Measurements from ENCODE around the gene SPEM3. TPM values are rescaled to one million over a fixed set of nuclear protein-coding genes. Genes with fewer than 3 reads are reported as not detected.

The SPEM3 gene
- total RNA-seq, 2 experiments from 2014 or later = not detected

- Mint-ChIP-seq H3K27me3 (peaks cover 12% of the 10 kb centered on the region), H3K36me3 (ENCODE audit: low read depth) (peaks cover 3% of the 10 kb centered on the region), H3K4me3 (peak overlapping the region; percentile 58), H3K9me3 (no peaks in the 10 kb centered on the region), H3K4me1 (peaks cover 26% of the 10 kb centered on the region), H3K27ac (no peak overlapping the region)
- no peak for DNase-seq
- ChIA-PET POLR2A (no interaction called here), CTCF (no interaction called here)
These were observed 22.3 kb upstream of the SPEM3 start for GRCh38 chr17:7406235-7406825.

GRCh38 chr17:7407082-7407481, 21.6 kb upstream of the SPEM3 start:
- Mint-ChIP-seq H3K9me3 (no peaks in the 10 kb centered on the region), H3K36me3 (ENCODE audit: low read depth) (no peaks in the 10 kb centered on the region), H3K27me3 (peaks cover 12% of the 10 kb centered on the region), H3K4me3 (no peak overlapping the region), H3K4me1 (peaks cover 22% of the 10 kb centered on the region), H3K27ac (no peak overlapping the region)
- POLR2A ChIA-PET = no interaction called here
- CTCF ChIA-PET = no interaction called here
- DNase-seq = no peak

DNA sequence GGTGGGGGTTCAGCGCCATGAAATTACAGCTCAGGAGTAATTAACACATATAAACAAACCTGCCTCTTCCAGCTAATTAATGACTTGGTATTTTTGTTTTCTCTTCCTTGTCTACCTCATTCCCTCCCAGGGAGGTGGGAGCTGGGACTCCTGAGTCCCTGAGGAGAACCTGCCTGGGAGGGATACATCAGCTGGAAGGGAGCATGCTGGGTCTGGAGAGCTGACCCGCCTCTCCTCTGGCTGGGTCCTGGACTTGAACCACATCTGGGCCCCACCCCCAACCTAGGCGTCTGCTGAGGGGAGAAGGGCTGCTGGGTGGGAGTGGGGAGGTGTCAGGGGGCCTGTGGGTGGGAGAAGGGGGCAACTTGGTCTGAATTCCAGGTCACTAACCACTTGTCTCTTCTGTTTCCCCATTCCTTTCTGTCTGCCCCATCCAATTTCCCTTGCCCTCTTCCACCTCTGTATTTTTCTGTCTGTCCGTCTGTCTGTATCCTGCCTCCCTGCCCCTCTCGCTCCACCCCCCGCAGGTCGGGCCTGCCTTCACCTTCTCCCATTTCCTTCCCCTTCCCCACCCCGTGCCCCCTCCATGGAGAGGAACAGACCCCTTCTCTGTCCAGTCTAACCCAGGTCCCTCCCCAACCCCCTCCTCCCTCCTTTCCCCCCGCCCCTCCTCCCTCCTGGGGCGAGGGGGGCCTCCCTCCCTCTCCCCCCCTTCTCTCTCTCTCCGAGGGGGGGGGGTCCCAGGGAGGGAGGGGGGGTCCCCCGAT, 21.0 kb upstream of the SPEM3 start, which contains the start of gene NLGN2:
Gene NLGN2, plus strand, starts transcription at position 361 of the 767 bp plus-strand sequence. CDS start 411 bp downstream, outside the sequence.
- Mint-ChIP-seq H3K36me3 (ENCODE audit: low read depth) (no peaks in the 10 kb centered on the region), H3K4me1 (peaks cover 22% of the 10 kb centered on the region), H3K27me3 (peaks cover 12% of the 10 kb centered on the region), H3K9me3 (no peaks in the 10 kb centered on the region), H3K4me3 (no peak within 1 kb of the TSS), H3K27ac (no peak within 1 kb of the TSS)
- CTCF ChIA-PET = no interaction called here
- DNase-seq = no peak
- POLR2A ChIA-PET = no interaction called here

DNA sequence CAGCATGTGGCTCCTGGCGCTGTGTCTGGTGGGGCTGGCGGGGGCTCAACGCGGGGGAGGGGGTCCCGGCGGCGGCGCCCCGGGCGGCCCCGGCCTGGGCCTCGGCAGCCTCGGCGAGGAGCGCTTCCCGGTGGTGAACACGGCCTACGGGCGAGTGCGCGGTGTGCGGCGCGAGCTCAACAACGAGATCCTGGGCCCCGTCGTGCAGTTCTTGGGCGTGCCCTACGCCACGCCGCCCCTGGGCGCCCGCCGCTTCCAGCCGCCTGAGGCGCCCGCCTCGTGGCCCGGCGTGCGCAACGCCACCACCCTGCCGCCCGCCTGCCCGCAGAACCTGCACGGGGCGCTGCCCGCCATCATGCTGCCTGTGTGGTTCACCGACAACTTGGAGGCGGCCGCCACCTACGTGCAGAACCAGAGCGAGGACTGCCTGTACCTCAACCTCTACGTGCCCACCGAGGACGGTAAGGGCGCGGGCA, 20.4 kb upstream of the SPEM3 start:
- Mint-ChIP-seq H3K27me3 (peaks cover 12% of the 10 kb centered on the region), H3K4me3 (no peak overlapping the region)
- POLR2A ChIA-PET = no interaction called here

DNA sequence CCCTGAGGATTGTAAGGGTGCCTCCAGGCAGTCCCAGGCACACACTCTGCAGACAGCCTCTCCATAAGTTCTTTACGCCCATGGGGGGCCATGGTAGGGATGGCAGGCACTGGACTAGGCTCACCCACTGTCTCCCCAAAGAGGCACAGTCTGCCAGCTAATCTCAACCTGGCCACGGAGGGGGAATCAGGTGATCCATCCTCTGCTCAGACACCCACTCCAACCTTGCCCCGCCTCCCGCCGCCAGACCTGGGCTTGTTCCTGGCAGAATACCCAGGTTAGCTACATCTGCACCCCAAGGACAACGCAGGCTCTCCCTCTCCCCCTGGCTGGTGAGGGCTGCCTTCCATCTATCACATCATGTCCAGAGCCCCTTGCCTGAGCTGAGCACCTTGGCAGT, 19.8 kb upstream of the SPEM3 start:
- no peak overlapping the region for H3K4me3 Mint-ChIP-seq
- ChIA-PET POLR2A (no interaction called here), CTCF (no interaction called here)
- H3K27ac Mint-ChIP-seq = no peak overlapping the region
- H3K27me3 Mint-ChIP-seq = peaks cover 12% of the 10 kb centered on the region
- no peaks in the 10 kb centered on the region for H3K9me3 Mint-ChIP-seq
- peaks cover 15% of the 10 kb centered on the region for H3K4me1 Mint-ChIP-seq
- H3K36me3 Mint-ChIP-seq (ENCODE audit: low read depth) = no peaks in the 10 kb centered on the region
- no peak for DNase-seq

More for the DNA sequence above, 20.4 kb upstream of the SPEM3 start:
- Mint-ChIP-seq H3K9me3 (no peaks in the 10 kb centered on the region), H3K4me1 (peaks cover 15% of the 10 kb centered on the region), H3K27ac (no peak overlapping the region), H3K36me3 (ENCODE audit: low read depth) (no peaks in the 10 kb centered on the region)
- DNase-seq = no peak
- CTCF ChIA-PET = no interaction called here

DNA sequence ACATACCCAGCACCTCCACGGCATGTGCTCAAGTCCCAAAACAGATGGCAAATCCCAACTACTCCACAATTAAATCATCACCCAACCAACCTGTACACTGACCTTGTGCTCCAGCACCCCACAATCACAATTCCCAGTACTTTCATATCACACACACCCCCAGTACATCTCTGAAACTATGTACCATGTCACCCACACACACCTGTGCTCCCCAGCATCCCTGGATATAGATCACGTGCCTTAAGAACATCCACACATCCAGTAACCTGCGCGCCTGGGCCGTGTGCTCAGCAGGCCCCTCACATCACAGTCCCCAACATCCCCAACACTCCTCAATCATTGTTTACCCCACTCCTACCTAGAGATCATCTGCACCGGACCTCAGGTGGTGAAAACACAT, 18.9 kb upstream of the SPEM3 start:
- Mint-ChIP-seq H3K9me3 (no peaks in the 10 kb centered on the region), H3K36me3 (ENCODE audit: low read depth) (no peaks in the 10 kb centered on the region), H3K4me3 (no peak overlapping the region), H3K27ac (no peak overlapping the region), H3K27me3 (peaks cover 11% of the 10 kb centered on the region), H3K4me1 (peaks cover 15% of the 10 kb centered on the region)
- no peak for DNase-seq
- ChIA-PET CTCF (no interaction called here), POLR2A (no interaction called here)

- ChIA-PET CTCF (no interaction called here), POLR2A (no interaction called here)
- Mint-ChIP-seq H3K4me1 (peaks cover 9% of the 10 kb centered on the region), H3K27ac (no peak overlapping the region), H3K9me3 (no peaks in the 10 kb centered on the region), H3K27me3 (peaks cover 7% of the 10 kb centered on the region), H3K4me3 (no peak overlapping the region), H3K36me3 (ENCODE audit: low read depth) (no peaks in the 10 kb centered on the region)
- no peak for DNase-seq
These were observed 17.8 kb upstream of the SPEM3 start for GRCh38 chr17:7410634-7411426.

- CTCF ChIA-PET = no interaction called here
These were observed 17.3 kb upstream of the SPEM3 start for GRCh38 chr17:7411427-7411750.

GRCh38 chr17:7413346-7413985, 15.2 kb upstream of the SPEM3 start:
- Mint-ChIP-seq H3K27me3 (no peaks in the 10 kb centered on the region), H3K4me3 (no peak overlapping the region), H3K4me1 (peaks cover 3% of the 10 kb centered on the region), H3K9me3 (no peaks in the 10 kb centered on the region), H3K36me3 (ENCODE audit: low read depth) (no peaks in the 10 kb centered on the region), H3K27ac (no peak overlapping the region)
- ChIA-PET POLR2A (no interaction called here), CTCF (interaction anchor here (0.5 to 1.6 kb wide), 3 partner anchors 12 to 147 kb away, joined by 3 to 6 read pairs (median 4); partner anchors contain the start of gene SPEM2)
- no peak for DNase-seq

More at GRCh38 chr17:7411427-7411750, 17.3 kb upstream of the SPEM3 start:
- H3K36me3 Mint-ChIP-seq (ENCODE audit: low read depth) = no peaks in the 10 kb centered on the region
- H3K9me3 Mint-ChIP-seq = no peaks in the 10 kb centered on the region
- H3K27ac Mint-ChIP-seq = no peak overlapping the region
- H3K4me3 Mint-ChIP-seq = no peak overlapping the region
- POLR2A ChIA-PET = no interaction called here
- H3K27me3 Mint-ChIP-seq = peaks cover 2% of the 10 kb centered on the region
- H3K4me1 Mint-ChIP-seq = peaks cover 6% of the 10 kb centered on the region
- no peak for DNase-seq

DNA sequence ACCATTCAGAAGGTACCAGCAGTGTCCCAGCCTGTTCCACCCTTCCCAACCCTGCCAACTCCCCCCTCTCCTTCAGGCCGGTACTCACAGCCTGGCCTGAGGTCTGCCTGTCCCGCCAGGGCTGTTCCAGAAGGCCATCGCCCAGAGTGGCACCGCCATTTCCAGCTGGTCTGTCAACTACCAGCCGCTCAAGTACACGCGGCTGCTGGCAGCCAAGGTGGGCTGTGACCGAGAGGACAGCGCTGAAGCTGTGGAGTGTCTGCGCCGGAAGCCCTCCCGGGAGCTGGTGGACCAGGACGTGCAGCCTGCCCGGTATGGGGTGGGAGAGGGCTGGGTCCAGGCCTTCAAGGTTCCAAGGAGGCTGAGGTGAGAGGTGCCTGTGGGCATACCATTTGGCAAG, 13.8 kb upstream of the SPEM3 start:
- Mint-ChIP-seq H3K9me3 (no peaks in the 10 kb centered on the region), H3K27ac (no peak overlapping the region), H3K36me3 (ENCODE audit: low read depth) (no peaks in the 10 kb centered on the region), H3K27me3 (no peaks in the 10 kb centered on the region), H3K4me1 (no peaks in the 10 kb centered on the region), H3K4me3 (no peak overlapping the region)
- ChIA-PET CTCF (no interaction called here), POLR2A (no interaction called here)
- no peak for DNase-seq

DNA sequence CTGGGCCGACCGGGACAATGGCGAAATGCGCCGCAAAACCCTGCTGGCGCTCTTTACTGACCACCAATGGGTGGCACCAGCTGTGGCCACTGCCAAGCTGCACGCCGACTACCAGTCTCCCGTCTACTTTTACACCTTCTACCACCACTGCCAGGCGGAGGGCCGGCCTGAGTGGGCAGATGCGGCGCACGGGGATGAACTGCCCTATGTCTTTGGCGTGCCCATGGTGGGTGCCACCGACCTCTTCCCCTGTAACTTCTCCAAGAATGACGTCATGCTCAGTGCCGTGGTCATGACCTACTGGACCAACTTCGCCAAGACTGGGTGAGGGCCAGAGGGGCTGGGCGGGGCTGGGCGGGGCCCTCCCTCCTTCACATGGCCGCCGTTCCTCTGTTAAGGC, 12.9 kb upstream of the SPEM3 start:
- CTCF ChIA-PET = no interaction called here
- no peaks in the 10 kb centered on the region for H3K4me1 Mint-ChIP-seq
- H3K36me3 Mint-ChIP-seq (ENCODE audit: low read depth) = no peaks in the 10 kb centered on the region
- DNase-seq = no peak
- H3K27ac Mint-ChIP-seq = no peak overlapping the region
- POLR2A ChIA-PET = no interaction called here
- no peaks in the 10 kb centered on the region for H3K27me3 Mint-ChIP-seq
- H3K9me3 Mint-ChIP-seq = no peaks in the 10 kb centered on the region
- no peak overlapping the region for H3K4me3 Mint-ChIP-seq

GRCh38 chr17:7416323-7416722, 12.3 kb upstream of the SPEM3 start:
- POLR2A ChIA-PET = interaction anchor here (0.6 kb wide), 1 partner anchor 54 kb away, joined by 5 read pairs; no protein-coding TSS in a partner anchor
- peak overlapping the region; percentile 34 for H3K27ac Mint-ChIP-seq

More at GRCh38 chr17:7416323-7416722, 12.3 kb upstream of the SPEM3 start:
- no peaks in the 10 kb centered on the region for H3K27me3 Mint-ChIP-seq
- H3K4me1 Mint-ChIP-seq = no peaks in the 10 kb centered on the region
- no peak overlapping the region for H3K4me3 Mint-ChIP-seq
- CTCF ChIA-PET = interaction anchor here (1.5 kb wide), 1 partner anchor 144 kb away, joined by 4 read pairs; no protein-coding TSS in a partner anchor
- H3K9me3 Mint-ChIP-seq = no peaks in the 10 kb centered on the region
- H3K36me3 Mint-ChIP-seq (ENCODE audit: low read depth) = no peaks in the 10 kb centered on the region
- DNase-seq = no peak

Data from activated CD4-positive, alpha-beta T cell treated with anti-CD3 and anti-CD28 coated beads, Interleukin-2, amount 10 ng/mL, durations not matched to agents 7 days and 5 days (primary cell).